ENCODE measurements around the gene SLC22A1.

Gene SLC22A1

GRCh38 chr6:160121558-160121957 lies at the start of gene SLC22A1:
TSS of gene SLC22A1 (plus strand) at chr6:160121815. CDS start at chr6:160121936, 121 bp downstream.
- Histone ChIP-seq H3K27ac (ENCODE audit: extremely low read depth, low read depth, low read length) (no peak within 1 kb of the TSS), H3K4me1 (ENCODE audit: control insufficient read depth, insufficient read depth, low read length) (no peaks in the 10 kb centered on the region), H3K9me3 (ENCODE audit: control insufficient read depth, insufficient read depth, low read depth, low read length) (no peaks in the 10 kb centered on the region), H3K36me3 (ENCODE audit: control insufficient read depth in 2 of 2, insufficient read depth in 1 of 2, low read length in 2 of 2) (peaks cover 0 to 13% of the 10 kb centered on the region in 2 experiments; a peak in 1 of 3 replicates), H3K4me3 (ENCODE audit: low read depth, low read length) (no peak within 1 kb of the TSS)
- CTCF ChIA-PET, result interaction anchor here (0.7 to 0.8 kb wide), 2 partner anchors 17 to 467 kb away, joined by 3 read pairs; no protein-coding TSS in a partner anchor
- no peak for TF ChIP-seq PRDM1 (tag by site-specific recombination; IDR thresholded peaks at IDR 0.05)
- POLR2A ChIA-PET, result interaction anchor here (0.6 kb wide), 1 partner anchor 1182 kb away, joined by 3 read pairs; no protein-coding TSS in a partner anchor

- H3K4me1 ChIP-seq (ENCODE audit: control insufficient read depth, insufficient read depth, low read length), result no peaks in the 10 kb centered on the region
- no peaks in the 10 kb centered on the region for H3K9me3 ChIP-seq (ENCODE audit: control insufficient read depth, insufficient read depth, low read depth, low read length)
- no peak overlapping the region for H3K27ac ChIP-seq (ENCODE audit: extremely low read depth, low read depth, low read length)
- H3K36me3 ChIP-seq (ENCODE audit: control insufficient read depth in 2 of 2, insufficient read depth in 1 of 2, low read length in 2 of 2), result peaks cover 0 to 100% of the 10 kb centered on the region in 2 experiments; a peak in 1 of 3 replicates
- ChIA-PET POLR2A (no interaction called here), CTCF (interaction anchor here (1.2 to 1.5 kb wide), 3 partner anchors 20 to 382 kb away, joined by 4 read pairs; no protein-coding TSS in a partner anchor)
- TF ChIP-seq ZFP3 (tag by site-specific recombination; IDR thresholded peaks at IDR 0.05; ENCODE audit: low read depth) (no peak), SCRT1 (tag by site-specific recombination; IDR thresholded peaks at IDR 0.05; ENCODE audit: borderline replicate concordance) (no peak), ZNF600 (tag by site-specific recombination; IDR thresholded peaks at IDR 0.05) (no peak), ZNF146 (tag by site-specific recombination; IDR thresholded peaks at IDR 0.05) (no peak), ZNF132 (tag by site-specific recombination; IDR thresholded peaks at IDR 0.05; ENCODE audit: borderline replicate concordance) (no peak), ZSCAN16 (tag by site-specific recombination; IDR thresholded peaks at IDR 0.05) (no peak), ZNF768 (tag by site-specific recombination; IDR thresholded peaks at IDR 0.05) (no peak)
- H3K4me3 ChIP-seq (ENCODE audit: low read depth, low read length), result no peak overlapping the region
These were observed 48.3 kb upstream of the SLC22A1 start for GRCh38 chr6:160073272-160073671.

GRCh38 chr6:160076009-160076408 lies 45.6 kb upstream of the SLC22A1 start:
- no peak overlapping the region for H3K27ac ChIP-seq (ENCODE audit: extremely low read depth, low read depth, low read length)
- CTCF ChIA-PET, result interaction anchor here (1.2 to 1.5 kb wide), 2 partner anchors 12 to 379 kb away, joined by 5 to 6 read pairs; no protein-coding TSS in a partner anchor
- no peak overlapping the region for H3K4me3 ChIP-seq (ENCODE audit: low read depth, low read length)
- TF ChIP-seq PBX3 (CRISPR knock-in tag; IDR thresholded peaks at IDR 0.05) (no peak), SCRT1 (tag by site-specific recombination; IDR thresholded peaks at IDR 0.05; ENCODE audit: borderline replicate concordance) (no peak), ZNF26 (tag by site-specific recombination; IDR thresholded peaks at IDR 0.05) (no peak), ZNF580 (tag by site-specific recombination; IDR thresholded peaks at IDR 0.05) (no peak), OSR2 (tag by site-specific recombination; IDR thresholded peaks at IDR 0.05) (no peak), KLF1 (tag by site-specific recombination; IDR thresholded peaks at IDR 0.05) (no peak), ZNF404 (tag by site-specific recombination; IDR thresholded peaks at IDR 0.05) (no peak), ZSCAN23 (tag by site-specific recombination; IDR thresholded peaks at IDR 0.05) (no peak), ZNF621 (tag by site-specific recombination; IDR thresholded peaks at IDR 0.05) (no peak), ZNF571 (tag by site-specific recombination; IDR thresholded peaks at IDR 0.05) (no peak), ZNF239 (tag by site-specific recombination; IDR thresholded peaks at IDR 0.05) (no peak), ZFHX2 (tag by site-specific recombination; conservative IDR thresholded peaks at IDR 0.05) (no peak), GLIS1 (tag by site-specific recombination; IDR thresholded peaks at IDR 0.05) (no peak), ZNF148 (tag by site-specific recombination; IDR thresholded peaks at IDR 0.05; ENCODE audit: borderline replicate concordance) (no peak)
- H3K36me3 ChIP-seq (ENCODE audit: control insufficient read depth in 2 of 2, insufficient read depth in 1 of 2, low read length in 2 of 2), result peaks cover 0 to 98% of the 10 kb centered on the region in 2 experiments; a peak in 2 of 3 replicates
- no peaks in the 10 kb centered on the region for H3K4me1 ChIP-seq (ENCODE audit: control insufficient read depth, insufficient read depth, low read length)
- POLR2A ChIA-PET, result no interaction called here
- no peaks in the 10 kb centered on the region for H3K9me3 ChIP-seq (ENCODE audit: control insufficient read depth, insufficient read depth, low read depth, low read length)
